GM20000 (cell line): ENCODE measurements around the gene EPHA8.

Experiments
- DNase-seq: peaks from one replicate; pipeline ENCODE4 v3.0.0; 2012; ENCODE audit warnings: low spot score
- CTCF ChIP-seq: IDR thresholded peaks from 2 replicates; pipeline ENCODE4 v1.5.1; 2012; ENCODE audit warnings: mild to moderate bottlenecking, control low read depth; ENCODE audit errors: extremely low read depth, missing control alignments

The EPHA8 gene

DNA sequence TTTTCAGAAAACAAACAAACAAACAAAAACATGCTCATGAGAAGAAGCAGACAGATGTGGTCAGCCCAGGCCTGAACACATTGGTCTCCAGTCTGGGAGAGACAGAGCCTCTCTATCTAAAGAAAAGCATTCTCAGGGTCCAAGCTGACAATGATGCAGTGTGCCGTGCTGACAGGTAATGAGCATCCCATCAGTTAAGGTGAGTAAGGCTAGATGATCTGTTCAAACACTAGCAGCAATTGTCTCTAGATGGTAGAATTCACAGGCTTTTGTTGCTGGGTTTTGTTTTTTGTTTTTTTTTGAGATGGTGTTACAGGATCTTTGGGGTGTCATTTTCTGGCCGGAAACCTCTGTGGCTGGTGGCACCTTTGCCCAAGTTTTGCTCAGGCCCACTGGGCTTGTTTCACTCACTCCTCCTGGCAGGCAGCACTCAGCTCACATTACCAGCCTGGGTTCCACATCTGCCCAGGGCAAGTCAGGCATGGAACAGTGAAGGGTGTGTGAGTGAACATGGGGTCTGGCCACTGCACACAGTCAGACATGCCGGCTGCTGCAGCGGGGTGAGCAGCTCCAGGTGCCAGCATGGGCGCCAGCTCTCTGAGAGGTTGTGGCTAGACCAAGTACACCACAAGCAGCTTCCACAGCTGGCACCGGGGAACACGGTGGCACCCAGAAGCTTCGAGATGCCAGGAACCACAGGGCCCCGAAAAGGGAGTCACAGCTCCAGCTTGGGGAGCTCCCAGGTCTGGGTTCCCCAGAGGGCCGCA lies 70.6 kb downstream of the EPHA8 start:
- TF ChIP-seq CTCF = no peak
- DNase-seq = no peak

GRCh38 chr1:22635436-22635835 lies 72.1 kb downstream of the EPHA8 start:
- no peak for TF ChIP-seq CTCF
- DNase-seq = no peak

DNA sequence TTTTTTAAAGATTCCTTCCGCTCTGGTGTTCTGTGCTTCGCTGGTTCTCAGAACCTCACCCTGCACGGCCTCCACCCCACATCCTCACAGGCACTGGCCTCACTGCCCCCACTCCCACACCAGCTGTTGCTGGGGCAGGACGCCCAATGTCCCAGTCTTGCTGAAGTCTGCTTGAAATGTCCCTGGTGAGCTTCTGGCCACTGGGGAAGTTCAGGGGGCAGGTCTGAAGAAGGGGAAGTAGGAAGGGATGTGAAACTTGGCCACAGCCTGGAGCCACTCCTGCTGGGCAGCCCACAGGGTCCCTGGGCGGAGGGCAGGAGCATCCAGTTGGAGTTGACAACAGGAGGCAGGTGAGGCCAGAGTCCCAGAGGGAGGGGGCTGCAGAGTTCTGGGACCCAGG lies 73.1 kb downstream of the EPHA8 start, which contains the start of gene C1QA:
TSS of gene C1QA (plus strand) at position 276 of the 400 bp plus-strand sequence. CDS start 989 bp downstream, outside the sequence.
- DNase-seq = no peak
- no peak for TF ChIP-seq CTCF

DNA sequence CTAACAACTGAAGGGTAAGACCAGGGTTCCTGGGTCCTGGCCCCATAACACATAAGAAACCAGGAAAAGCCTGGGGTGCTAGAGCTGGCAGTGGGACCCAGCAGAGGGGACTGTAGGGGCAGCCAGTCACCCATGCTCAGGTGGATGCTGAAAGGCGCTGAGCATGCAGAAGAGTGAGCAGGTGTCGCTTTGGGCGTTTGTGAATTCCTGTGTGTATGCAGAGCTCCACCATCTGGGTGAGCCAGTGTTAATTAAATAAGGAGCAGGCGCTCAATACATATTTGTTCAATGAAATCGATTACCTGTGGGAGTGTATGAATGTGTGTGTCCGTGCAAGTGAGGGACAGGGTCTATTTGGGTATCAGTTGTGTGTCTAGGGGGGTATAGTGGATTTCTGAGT lies 73.6 kb downstream of the EPHA8 start:
- no peak for DNase-seq
- TF ChIP-seq CTCF = no peak

GRCh38 chr1:22637907-22638445 lies 74.7 kb downstream of the EPHA8 start:
- DNase-seq = no peak
- TF ChIP-seq CTCF = no peak

DNA sequence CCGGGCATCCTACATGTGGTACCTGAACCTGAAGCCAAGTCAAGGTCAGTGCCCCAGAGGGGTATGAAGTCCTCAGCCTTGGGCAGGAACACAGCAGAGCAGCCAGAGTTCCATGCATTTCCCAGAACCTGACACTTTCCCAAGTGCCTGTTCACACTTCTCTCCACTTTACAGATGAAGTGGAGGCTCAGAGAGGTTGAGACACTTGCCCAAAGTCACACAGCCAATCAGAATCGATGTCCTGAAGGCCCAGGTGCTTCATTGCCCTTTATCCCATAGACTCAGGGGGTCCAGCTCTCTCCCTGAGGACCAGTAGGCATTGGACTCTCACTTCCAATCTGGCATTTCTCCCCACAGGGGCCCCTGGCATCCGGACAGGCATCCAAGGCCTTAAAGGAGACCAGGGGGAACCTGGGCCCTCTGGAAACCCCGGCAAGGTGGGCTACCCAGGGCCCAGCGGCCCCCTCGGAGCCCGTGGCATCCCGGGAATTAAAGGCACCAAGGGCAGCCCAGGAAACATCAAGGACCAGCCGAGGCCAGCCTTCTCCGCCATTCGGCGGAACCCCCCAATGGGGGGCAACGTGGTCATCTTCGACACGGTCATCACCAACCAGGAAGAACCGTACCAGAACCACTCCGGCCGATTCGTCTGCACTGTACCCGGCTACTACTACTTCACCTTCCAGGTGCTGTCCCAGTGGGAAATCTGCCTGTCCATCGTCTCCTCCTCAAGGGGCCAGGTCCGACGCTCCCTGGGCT lies 75.4 kb downstream of the EPHA8 start:
- no peak for DNase-seq

More for the DNA sequence above, 75.4 kb downstream of the EPHA8 start:
- TF ChIP-seq CTCF = no peak
